EL (cell line): ENCODE data around the gene PCNX2.

Source experiments
- DNase-seq: peaks from one replicate; pipeline ENCODE4 v3.0.0-alpha.2; 2016

PCNX2 gene

GRCh38 chr1:232979558-232979957 is 316.0 kb downstream of the PCNX2 start:
- no peak for DNase-seq

DNA sequence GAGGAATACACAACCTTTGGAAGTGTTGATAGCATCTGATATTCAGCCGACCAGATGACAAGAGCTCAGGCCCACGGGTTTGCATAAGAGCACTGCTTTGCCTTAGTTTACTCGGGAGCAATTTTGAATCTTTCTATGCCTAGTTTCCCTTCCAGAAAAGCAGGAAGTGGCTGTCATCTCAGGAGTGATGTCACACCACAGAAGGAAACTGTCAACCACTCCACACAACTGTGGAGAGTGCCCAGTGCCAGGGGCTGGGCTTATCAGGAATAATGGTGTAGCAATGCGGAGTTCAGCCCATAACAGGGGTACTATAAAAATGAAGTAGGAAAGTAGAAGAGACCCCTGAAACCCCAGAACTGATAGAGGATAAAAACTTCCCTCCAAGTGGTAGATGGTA is 316.7 kb downstream of the PCNX2 start:
- no peak for DNase-seq

DNA sequence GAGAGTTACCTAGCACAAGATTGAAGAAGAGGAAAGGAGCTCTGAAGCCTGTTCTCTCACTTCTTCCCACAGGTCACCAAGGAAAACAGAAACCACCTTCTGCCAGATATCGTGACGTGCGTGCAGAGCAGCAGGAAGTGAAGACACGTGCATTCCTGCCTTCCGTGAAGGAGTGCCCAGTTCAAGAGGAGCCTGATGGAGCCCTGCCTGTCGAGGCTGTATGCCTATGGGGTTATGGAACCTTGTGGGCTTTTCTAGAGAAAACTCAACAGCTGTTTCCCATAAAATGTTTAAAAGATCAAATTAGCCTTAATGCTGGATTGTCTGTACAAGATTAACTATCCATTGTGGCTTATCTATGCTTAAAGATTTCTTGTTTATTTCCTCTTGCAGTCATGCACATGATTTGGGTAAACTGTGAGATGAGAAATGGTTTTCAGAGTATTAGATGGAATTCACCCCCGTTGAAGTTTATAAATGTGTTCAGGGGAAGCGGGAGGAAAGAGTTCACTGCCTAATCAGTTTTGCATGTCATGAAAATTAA is 317.4 kb downstream of the PCNX2 start:
- DNase-seq = no peak

DNA sequence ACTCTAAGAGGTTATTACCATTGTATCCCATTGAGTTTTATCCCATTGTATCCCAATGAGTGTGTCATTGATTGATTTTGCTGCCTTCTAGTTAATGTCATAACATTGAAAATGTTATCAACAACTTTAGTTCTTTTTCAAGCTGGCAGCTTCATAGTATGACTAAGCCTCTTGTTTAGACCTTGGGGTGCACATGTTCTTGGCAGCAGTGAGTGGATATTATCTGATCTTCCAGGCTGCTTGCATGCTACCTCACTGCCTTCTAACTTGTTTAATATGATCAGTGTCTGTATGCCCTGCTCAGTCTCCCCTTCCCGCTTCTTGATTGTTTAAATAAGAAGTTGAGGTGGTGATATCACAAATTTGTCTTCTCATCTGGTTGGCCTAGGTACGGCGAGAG is 320.6 kb downstream of the PCNX2 start:
- peak; percentile 13 for DNase-seq

- no peak for DNase-seq
Observed at GRCh38 chr1:232973652-232974611, 321.6 kb downstream of the PCNX2 start.

DNA sequence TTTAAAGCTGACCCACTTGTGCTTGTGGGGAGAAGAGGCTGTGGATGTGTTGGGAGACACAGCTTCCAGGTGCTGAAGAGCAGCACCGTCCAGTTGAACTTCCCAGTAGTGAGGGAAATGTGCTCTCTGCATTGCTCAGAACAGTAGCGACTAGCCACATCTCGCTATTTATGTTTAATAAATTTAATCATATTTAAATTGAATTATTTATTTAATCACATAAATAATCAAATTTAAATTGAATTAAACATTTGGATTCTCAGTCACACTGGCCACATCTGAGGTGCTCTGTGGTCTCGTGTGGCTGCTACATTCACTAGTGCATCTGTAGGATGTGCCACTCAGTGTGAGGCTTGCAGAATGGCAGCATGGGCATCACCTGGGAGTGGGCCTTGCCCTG is 325.0 kb downstream of the PCNX2 start:
- no peak for DNase-seq

- no peak for DNase-seq
Observed at GRCh38 chr1:232969799-232970198, 325.7 kb downstream of the PCNX2 start.

GRCh38 chr1:232968965-232969364 is 326.6 kb downstream of the PCNX2 start:
- peak; percentile 35 for DNase-seq

GRCh38 chr1:232968391-232968790 is 327.1 kb downstream of the PCNX2 start:
- no peak for DNase-seq

DNA sequence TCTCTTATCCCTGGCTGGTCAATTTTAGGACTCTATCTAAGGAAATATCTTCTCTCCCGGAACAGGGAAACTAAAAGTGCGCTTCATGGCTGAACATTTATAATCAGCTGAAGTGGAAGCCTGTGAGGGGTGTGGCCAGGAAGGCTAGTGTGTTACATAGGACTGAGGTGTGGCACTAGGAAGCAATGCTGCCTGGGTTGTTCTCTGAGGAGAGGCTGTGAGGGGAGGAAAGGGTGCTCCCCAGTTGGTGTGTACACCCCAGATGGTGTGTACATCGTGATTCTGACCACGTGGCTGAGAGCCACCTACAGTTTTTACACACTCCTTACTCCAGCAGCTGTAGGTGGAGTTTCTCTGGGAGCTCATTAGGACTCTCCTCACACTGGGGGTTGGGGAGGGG is 328.9 kb downstream of the PCNX2 start:
- no peak for DNase-seq

GRCh38 chr1:232965912-232966217 is 329.7 kb downstream of the PCNX2 start:
- DNase-seq = no peak

- DNase-seq = no peak
Observed at GRCh38 chr1:232965124-232965911, 330.2 kb downstream of the PCNX2 start.

- DNase-seq = no peak
Observed at GRCh38 chr1:232964601-232965000, 330.9 kb downstream of the PCNX2 start.

GRCh38 chr1:232962761-232963745 is 332.5 kb downstream of the PCNX2 start:
- no peak for DNase-seq

DNA sequence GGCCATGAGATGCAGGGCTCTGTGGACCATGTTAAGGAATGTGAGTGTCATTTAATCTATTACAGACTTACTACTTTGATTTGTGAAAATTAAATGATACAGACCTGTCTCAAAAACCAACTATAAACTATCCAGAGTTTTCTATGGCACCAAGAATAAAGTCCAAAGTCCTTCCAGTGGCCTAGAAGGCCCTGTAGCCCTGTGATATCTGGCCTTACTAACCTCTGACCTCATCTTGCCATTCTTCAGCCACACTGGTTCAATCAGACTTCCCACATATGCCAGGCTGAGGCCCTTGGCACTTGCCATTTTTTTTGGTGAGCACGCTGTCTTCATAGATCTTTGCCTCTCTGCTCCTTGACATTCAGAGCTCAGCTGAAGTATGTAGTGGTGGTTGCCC is 337.5 kb downstream of the PCNX2 start:
- DNase-seq = no peak

DNA sequence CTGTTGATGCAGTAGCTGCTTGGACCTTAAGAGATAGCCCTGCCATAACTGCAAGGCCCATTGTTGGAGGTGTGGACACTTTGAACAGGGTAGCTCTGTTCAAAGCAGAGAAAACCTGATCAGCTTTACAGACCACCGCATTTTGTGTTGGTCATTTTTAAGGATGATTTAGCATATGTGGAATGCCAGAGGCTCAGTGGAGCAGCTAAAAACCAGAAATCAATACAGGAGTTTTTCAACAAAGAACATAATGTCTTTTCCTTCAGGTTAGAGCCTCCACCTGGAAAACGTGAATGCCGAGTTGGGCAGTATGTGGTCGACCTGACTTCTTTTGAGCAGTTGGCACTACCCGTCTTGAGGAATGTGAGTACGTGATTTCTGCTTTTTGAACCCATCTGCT is 339.4 kb downstream of the PCNX2 start:
- no peak for DNase-seq

DNA sequence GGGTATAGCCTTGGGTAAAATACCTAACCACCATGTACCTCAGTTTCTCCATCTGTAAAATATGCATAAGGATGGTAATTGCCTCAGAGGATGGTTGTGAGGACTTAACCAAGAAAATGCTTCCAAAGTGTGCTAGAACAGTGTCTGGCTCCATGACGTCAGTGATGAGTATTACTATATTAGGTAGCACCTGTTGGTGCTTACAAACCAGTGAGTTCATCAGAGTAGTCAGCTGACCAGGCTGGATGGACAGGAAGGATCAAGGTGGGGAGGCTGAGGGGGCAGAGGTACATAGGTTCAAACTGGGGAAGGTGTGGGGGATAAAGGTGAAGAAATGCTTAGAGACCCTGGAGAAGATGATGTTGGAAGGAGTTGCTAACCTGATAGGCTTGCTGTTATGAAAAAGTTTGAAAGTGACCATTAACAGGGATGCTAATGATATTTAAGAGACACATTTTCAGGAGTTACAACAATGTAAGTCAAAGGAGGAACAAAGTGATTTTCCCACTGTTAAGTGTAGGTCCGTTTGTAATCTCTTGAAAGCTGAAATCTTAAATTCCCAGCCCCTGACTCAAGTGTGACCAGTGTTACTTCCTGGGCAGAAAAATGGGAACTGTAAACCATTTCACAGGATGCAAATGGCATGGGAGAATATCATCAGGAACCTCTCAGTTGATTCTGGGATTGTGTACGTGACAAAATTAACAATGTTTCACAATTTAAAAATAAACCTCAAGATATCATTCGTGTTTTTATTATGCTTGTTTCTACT is 340.7 kb downstream of the PCNX2 start:
- DNase-seq = peak; percentile 48

GRCh38 chr1:232952514-232953499 is 342.7 kb downstream of the PCNX2 start:
- peak; percentile 73 for DNase-seq

- no peak for DNase-seq
Observed at GRCh38 chr1:232951605-232952004, 343.9 kb downstream of the PCNX2 start.

- DNase-seq = peak; percentile 14
Observed at GRCh38 chr1:232951180-232951579, 344.3 kb downstream of the PCNX2 start.
